Nephron (organoid): ENCODE measurements around the gene GRIK4.

Experiments
- H3K27ac Mint-ChIP-seq, 3 experiments: 2 replicates each; pipeline ENCODE4 v1.8.0; 2020; ENCODE audit warnings: mixed read lengths in 3 of 3, mild to moderate bottlenecking in 2 of 3, moderate library complexity in 1 of 3
- H3K27me3 Mint-ChIP-seq: 2 replicates; pipeline ENCODE4 v1.8.0; 2021; ENCODE audit warnings: low read depth, mild to moderate bottlenecking, moderate library complexity, mixed read lengths
- H3K36me3 Mint-ChIP-seq: 2 replicates; pipeline ENCODE4 v1.8.0; 2020; ENCODE audit warnings: low read depth, mixed read lengths
- H3K4me1 Mint-ChIP-seq: 2 replicates; pipeline ENCODE4 v1.8.0; 2020; ENCODE audit warnings: mixed read lengths
- H3K4me3 Mint-ChIP-seq, 3 experiments: 2 replicates each; pipeline ENCODE4 v1.8.0; 2020; ENCODE audit warnings: mild to moderate bottlenecking in 3 of 3, mixed read lengths in 3 of 3, moderate library complexity in 2 of 3
- H3K9me3 Mint-ChIP-seq: 2 replicates; pipeline ENCODE4 v1.8.0; 2020; ENCODE audit warnings: mixed read lengths
- TF ChIP-seq, protein P1 (sequence below), 3 experiments: fragments of 200-600 bp; sonication (generic); IDR thresholded peaks; one replicate each; pipeline ENCODE4 v1.5.0; 2021; ENCODE audit warnings: antibody characterized with exemption in 3 of 3; ENCODE audit not compliant: unreplicated experiment in 3 of 3

GRIK4 gene

DNA sequence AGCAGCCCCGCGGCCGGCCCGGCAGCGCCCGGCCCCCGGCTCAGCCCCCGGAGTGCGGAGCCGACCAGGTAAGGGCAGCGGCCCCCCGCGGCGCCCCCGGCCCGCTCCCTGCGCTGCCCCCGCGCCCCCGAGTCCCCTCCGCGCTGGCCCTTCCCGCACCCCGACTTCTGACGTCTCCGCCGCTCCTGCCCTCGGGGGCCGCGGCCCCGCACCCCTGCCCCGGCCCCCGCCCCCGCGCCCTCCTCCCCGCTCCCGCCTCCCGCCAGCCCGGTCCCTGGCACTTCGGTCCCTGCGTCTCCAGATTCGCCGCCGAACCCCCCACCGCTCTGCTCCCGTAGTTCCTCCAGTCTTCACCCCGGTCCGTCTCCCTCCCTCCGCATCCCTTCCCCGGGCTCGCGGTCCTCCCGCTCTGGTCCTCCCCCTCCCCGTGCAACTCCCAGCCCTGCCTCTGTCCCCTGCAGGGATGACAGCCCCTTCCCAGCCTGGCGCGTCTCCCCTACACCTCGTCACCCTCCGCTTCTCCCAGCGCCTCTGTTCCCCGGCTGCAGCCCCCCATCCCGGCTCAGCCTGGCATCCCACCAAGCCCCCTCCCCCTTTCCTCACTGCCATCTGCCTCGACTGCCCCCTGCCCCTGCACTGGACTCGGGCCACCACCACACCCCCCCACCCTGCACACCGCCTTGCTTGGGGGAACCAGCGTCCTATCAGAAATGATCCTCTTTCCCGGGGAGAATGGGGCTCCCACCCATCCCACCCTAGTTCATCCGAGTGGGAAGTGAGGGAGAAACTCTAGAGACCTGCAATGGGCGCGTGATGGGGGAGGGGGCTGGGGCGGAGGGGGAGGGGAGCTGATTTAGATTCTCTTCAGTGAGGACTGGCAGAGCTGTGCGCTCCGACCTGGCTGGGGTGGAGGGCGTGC lies 531 bp downstream of the GRIK4 start:
- Mint-ChIP-seq H3K27ac (no peak overlapping the region), H3K4me3 (peak overlapping the region; percentile 61 to 75 (median 73)), H3K9me3 (no peaks in the 10 kb centered on the region), H3K4me1 (peaks cover 10% of the 10 kb centered on the region), H3K27me3 (peaks cover 55% of the 10 kb centered on the region), H3K36me3 (no peaks in the 10 kb centered on the region)
- TF ChIP-seq, protein P1, sequence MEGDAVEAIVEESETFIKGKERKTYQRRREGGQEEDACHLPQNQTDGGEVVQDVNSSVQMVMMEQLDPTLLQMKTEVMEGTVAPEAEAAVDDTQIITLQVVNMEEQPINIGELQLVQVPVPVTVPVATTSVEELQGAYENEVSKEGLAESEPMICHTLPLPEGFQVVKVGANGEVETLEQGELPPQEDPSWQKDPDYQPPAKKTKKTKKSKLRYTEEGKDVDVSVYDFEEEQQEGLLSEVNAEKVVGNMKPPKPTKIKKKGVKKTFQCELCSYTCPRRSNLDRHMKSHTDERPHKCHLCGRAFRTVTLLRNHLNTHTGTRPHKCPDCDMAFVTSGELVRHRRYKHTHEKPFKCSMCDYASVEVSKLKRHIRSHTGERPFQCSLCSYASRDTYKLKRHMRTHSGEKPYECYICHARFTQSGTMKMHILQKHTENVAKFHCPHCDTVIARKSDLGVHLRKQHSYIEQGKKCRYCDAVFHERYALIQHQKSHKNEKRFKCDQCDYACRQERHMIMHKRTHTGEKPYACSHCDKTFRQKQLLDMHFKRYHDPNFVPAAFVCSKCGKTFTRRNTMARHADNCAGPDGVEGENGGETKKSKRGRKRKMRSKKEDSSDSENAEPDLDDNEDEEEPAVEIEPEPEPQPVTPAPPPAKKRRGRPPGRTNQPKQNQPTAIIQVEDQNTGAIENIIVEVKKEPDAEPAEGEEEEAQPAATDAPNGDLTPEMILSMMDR (IDR thresholded peaks at IDR 0.05; ENCODE audit: unreplicated experiment in 3 of 3): no peak

GRCh38 chr11:120512739-120513435 lies 1.3 kb downstream of the GRIK4 start:
- H3K4me3 Mint-ChIP-seq: peak overlapping the region; percentile 75 to 82 (median 75)
- peaks cover 18% of the 10 kb centered on the region for H3K4me1 Mint-ChIP-seq
- H3K36me3 Mint-ChIP-seq: no peaks in the 10 kb centered on the region
- no peak overlapping the region for H3K27ac Mint-ChIP-seq
- no peaks in the 10 kb centered on the region for H3K9me3 Mint-ChIP-seq
- H3K27me3 Mint-ChIP-seq: peaks cover 57% of the 10 kb centered on the region
- TF ChIP-seq, protein P1 (IDR thresholded peaks at IDR 0.05; ENCODE audit: unreplicated experiment in 3 of 3): no peak

DNA sequence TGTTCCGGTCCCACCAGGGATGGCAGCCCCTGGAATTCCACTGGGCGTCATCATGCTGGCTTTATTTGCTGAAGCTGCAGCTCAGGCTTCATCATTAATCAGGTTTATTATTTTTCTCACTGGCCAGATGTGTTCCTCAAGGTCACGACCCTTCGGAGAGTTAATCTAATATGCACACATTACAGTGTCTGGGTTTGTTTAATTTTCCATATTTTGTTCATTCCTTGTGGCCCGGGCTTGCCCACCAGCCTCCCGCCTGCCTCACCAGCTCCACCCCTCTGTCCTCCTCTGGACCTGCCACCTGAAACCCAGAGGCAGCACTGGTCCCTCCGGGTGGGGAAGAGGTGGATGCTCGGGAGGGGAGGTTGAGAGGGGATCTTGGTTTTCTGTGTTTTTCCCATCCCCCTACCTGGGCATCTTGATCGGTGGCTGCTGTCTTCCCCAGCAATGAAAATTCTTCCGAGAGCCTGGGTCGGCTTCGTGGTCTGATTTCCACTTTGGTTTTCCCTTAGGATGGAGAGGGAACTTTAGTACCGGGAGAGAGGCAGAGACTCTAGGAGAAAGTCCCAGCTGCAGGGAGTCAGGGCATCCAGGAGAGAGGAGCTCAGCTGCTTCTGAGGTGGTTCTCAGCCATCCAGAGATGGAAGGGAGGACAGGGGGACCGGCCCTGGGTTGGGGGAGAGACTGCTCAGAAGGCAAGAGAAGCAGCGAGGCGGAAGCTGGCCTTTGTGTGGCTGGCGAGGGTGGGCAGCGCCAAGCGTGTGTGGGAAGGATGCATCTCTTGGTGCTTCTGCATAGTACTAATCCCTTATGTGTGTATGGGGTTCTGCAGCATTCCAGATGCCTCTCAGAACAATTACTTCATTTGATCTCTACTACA lies 2.1 kb downstream of the GRIK4 start:
- Mint-ChIP-seq H3K9me3 (no peaks in the 10 kb centered on the region), H3K27me3 (peaks cover 54% of the 10 kb centered on the region), H3K4me3 (peak overlapping the region; percentile 75 to 82 (median 79)), H3K4me1 (peaks cover 21% of the 10 kb centered on the region), H3K36me3 (no peaks in the 10 kb centered on the region), H3K27ac (no peak overlapping the region)
- TF ChIP-seq, protein P1 (IDR thresholded peaks at IDR 0.05; ENCODE audit: unreplicated experiment in 3 of 3): no peak

DNA sequence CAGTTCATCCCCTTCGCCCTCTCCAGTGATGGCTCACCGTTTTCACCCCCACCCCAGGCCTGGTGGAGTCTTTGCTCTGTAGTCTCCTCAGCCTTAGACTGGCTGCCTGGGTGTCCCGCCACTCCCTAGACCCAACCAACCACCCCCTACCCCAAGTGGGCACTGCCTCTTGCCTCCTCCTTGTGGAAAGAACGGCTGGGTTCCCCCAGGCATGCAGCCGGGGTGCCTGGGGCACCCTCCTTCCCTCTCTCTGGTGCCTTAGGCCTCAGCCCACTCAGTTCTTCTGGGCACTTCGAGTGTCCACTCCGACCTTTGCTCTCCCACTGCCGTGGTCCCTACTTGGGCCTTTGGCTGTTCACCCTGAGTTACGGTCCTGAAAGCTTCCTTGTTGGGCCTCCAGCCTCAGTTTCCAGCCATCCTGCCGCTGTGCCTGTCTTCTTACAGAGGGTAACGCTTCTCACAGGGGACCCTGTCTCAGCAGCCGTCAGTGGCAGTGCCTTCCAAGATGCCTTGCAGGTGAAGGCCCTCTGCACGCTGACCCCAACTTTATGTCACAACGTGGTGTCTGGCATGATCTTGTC lies 3.1 kb downstream of the GRIK4 start:
- Mint-ChIP-seq H3K4me1 (peaks cover 21% of the 10 kb centered on the region), H3K27ac (no peak overlapping the region), H3K4me3 (peak overlapping the region in 2 of 3 experiments; percentile 43 to 82), H3K36me3 (no peaks in the 10 kb centered on the region), H3K27me3 (peaks cover 47% of the 10 kb centered on the region), H3K9me3 (no peaks in the 10 kb centered on the region)
- TF ChIP-seq, protein P1 (IDR thresholded peaks at IDR 0.05; ENCODE audit: unreplicated experiment in 3 of 3): no peak

- peak overlapping the region in 1 of 3 experiments; percentile 5 for H3K27ac Mint-ChIP-seq
- H3K4me1 Mint-ChIP-seq: peaks cover 21% of the 10 kb centered on the region
- peak overlapping the region in 2 of 3 experiments; percentile 31 to 36 for H3K4me3 Mint-ChIP-seq
Observed at GRCh38 chr11:120515186-120515723, 3.7 kb downstream of the GRIK4 start.

More at GRCh38 chr11:120515186-120515723, 3.7 kb downstream of the GRIK4 start:
- no peaks in the 10 kb centered on the region for H3K36me3 Mint-ChIP-seq
- no peaks in the 10 kb centered on the region for H3K9me3 Mint-ChIP-seq
- TF ChIP-seq, protein P1 (IDR thresholded peaks at IDR 0.05; ENCODE audit: unreplicated experiment in 3 of 3): no peak
- peaks cover 42% of the 10 kb centered on the region for H3K27me3 Mint-ChIP-seq
